Panc1 (cell line): ENCODE results near the gene ERGIC1.

Experiments used
- POLR2AphosphoS5 ChIP-seq: IDR thresholded peaks from 2 replicates; pipeline ENCODE4 v1.6.1; 2012; ENCODE audit warnings: mild to moderate bottlenecking, low read depth, low read length, moderate library complexity
- TF ChIP-seq, protein P1 (sequence below): fragments of 450-650 bp; IDR thresholded peaks from 2 replicates; pipeline ENCODE4 v1.5.1; 2017; ENCODE audit warnings: mild to moderate bottlenecking

DNA sequence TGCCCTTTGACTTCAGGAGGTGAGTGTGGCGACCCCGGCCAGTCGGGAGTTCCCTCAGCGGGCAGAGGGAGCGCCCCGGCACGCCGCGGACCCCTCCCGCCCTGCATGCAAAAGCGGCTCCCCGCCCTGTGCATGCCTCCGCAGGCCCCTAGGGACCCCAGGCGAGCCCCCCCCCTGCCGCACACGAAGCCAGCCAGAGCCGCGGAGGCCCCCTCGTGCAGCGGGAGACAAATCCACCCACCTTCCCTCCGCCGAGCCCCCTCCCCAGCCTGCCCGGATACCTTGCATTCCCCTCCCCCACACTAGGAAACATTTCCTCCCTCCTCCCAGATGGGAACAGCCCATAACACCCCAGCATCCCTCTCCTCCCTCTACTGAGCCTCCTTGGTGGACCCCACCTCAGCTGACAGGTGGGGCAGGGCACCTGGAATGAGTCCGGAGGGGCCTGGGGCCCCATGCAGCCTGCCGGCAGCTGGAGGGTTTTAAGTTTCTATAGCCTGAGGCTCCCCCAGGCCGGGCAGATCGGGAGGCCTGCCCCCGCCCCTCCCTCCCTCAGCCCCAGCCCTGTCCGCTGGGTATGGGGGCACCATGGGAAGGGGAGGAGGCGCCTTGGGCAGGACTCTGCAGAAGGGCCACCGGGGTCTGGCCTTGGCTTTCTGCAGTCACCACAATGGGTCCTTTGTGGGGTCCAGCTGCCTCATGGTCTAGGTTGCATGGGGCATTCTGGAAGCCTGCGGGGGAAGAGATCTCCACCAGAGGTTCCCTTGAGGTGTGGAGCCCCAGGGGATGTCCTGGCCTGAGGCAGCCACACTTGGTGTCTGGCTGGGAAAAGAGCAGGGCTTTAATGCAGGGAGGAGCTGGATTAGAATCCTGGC is 601 bp downstream of the ERGIC1 start:
- TF ChIP-seq, protein P1, sequence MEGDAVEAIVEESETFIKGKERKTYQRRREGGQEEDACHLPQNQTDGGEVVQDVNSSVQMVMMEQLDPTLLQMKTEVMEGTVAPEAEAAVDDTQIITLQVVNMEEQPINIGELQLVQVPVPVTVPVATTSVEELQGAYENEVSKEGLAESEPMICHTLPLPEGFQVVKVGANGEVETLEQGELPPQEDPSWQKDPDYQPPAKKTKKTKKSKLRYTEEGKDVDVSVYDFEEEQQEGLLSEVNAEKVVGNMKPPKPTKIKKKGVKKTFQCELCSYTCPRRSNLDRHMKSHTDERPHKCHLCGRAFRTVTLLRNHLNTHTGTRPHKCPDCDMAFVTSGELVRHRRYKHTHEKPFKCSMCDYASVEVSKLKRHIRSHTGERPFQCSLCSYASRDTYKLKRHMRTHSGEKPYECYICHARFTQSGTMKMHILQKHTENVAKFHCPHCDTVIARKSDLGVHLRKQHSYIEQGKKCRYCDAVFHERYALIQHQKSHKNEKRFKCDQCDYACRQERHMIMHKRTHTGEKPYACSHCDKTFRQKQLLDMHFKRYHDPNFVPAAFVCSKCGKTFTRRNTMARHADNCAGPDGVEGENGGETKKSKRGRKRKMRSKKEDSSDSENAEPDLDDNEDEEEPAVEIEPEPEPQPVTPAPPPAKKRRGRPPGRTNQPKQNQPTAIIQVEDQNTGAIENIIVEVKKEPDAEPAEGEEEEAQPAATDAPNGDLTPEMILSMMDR, result no peak
- TF ChIP-seq POLR2AphosphoS5, result no peak
